Stimulated activated effector memory CD8-positive, alpha-beta T cell treated with anti-CD3 and anti-CD28 coated beads, Interleukin-12 subunit alpha, Interleukin-12 subunit beta, amount 100 ng/mL, for 72 hours (primary cell): ENCODE results near the gene NFIA.

Experiments used
- ATAC-seq: fragments of 150-1000 bp; cut with Tn5 transposase; 2 replicates; pipeline ENCODE4 v1.10.0; 2021
- DNase-seq, 2 donors: peaks; one replicate each; pipeline ENCODE4 v3.0.0; 2021 to 2022; ENCODE audit warnings: low spot score in 2 of 2
- H3K27ac Mint-ChIP-seq: one replicate; pipeline ENCODE4 v1.8.0; 2022; ENCODE audit warnings: mild to moderate bottlenecking, mixed read lengths
- H3K36me3 Mint-ChIP-seq: one replicate; pipeline ENCODE4 v1.8.0; 2022; ENCODE audit warnings: mild to moderate bottlenecking, mixed read lengths
- H3K4me1 Mint-ChIP-seq: one replicate; pipeline ENCODE4 v1.8.0; 2022; ENCODE audit warnings: mixed read lengths
- H3K4me3 Mint-ChIP-seq: one replicate; pipeline ENCODE4 v1.8.0; 2022; ENCODE audit warnings: mild to moderate bottlenecking, mixed read lengths
- H3K9me3 Mint-ChIP-seq: one replicate; pipeline ENCODE4 v1.8.0; 2022; ENCODE audit warnings: mixed read lengths

Gene NFIA

DNA sequence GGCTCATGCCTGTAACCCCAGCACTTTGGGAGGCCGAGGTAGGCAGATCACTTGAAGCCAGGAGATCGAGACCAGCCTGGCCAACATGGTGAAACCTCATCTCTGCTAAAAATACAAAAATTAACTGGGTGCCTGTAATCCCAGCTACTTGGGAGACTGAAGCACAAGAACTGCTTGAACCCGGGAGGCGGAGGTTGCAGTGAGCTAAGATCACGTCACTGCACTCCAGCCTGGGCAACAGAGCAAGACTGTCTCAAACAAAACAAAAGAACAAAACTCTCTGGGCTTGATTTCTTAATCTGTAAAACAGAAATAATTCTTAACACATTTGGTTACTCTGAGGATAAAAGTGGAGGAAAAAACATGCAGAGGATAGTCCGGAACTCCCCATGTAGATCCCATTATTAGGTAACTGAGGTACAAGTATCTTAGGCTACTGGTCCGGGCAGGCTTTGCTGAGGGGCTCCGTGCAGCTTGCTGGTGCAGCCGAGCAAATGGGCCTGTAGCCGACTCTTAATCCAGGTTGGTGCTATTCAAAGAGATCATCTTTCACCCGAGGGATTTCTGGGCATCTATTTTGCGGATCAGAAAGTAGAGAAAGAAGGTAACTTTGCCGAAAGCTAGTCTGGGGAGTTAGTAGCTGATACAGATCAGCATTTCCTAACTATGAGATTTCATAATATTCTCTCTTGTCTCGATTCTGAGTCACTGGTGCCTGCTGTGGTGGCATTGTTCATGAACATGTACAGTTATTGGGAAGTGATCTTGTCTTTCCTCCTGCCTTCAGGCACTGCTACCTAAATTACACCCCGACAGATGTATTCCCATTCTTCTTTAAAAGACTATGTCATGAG lies 56.8 kb downstream of the NFIA start:
- Mint-ChIP-seq H3K4me3 (no peak overlapping the region), H3K4me1 (no peaks in the 10 kb centered on the region), H3K36me3 (no peaks in the 10 kb centered on the region), H3K9me3 (no peaks in the 10 kb centered on the region), H3K27ac (no peak overlapping the region)
- ATAC-seq (no peak), DNase-seq (no peak)

DNA sequence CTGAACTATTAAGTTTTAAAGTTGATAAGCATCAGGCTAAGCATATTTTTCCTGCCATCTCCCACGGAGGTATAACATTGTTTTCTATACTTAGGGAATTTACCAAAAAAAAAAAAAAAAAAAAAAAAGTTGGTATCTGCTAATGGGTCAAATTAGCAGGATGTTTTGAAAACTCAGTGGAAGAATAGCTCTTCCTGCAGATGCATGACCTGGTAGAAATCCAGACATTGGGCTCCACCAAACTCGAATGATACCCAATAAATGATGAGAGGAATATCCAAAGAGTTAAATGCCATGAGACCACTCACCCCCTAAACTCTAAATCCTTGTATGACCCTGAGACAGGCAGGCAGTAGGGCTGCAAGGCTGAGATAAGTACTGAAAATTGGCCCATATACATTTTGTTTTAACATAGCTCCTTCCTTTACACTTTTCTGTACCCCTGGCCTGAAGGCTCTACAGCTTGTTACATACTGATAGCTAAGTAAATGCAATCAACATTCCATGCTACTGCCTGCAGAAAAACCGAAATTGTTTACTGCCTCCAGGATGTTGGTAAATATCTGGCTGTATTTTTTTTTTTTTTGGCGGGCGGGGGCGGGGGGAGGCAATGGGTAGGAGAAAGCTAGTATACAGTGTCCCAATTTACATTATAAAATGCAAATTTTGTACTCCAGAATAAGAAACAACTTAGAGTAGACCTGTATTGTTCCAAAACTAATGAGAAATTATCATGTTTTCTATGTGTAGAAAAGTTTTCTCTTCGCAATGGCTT lies 57.6 kb downstream of the NFIA start:
- Mint-ChIP-seq H3K36me3 (no peaks in the 10 kb centered on the region), H3K9me3 (no peaks in the 10 kb centered on the region), H3K4me3 (no peak overlapping the region), H3K4me1 (no peaks in the 10 kb centered on the region), H3K27ac (no peak overlapping the region)
- ATAC-seq, result no peak
- no peak for DNase-seq

- Mint-ChIP-seq H3K4me1 (no peaks in the 10 kb centered on the region), H3K27ac (no peak overlapping the region), H3K4me3 (no peak overlapping the region), H3K9me3 (no peaks in the 10 kb centered on the region), H3K36me3 (no peaks in the 10 kb centered on the region)
- no peak for DNase-seq
- ATAC-seq, result peak; percentile 67
Measured at GRCh38 chr1:61140778-61141177, 58.4 kb downstream of the NFIA start.

- no peaks in the 10 kb centered on the region for H3K36me3 Mint-ChIP-seq
- H3K27ac Mint-ChIP-seq, result no peak overlapping the region
- no peak for ATAC-seq
- no peak overlapping the region for H3K4me3 Mint-ChIP-seq
- no peak for DNase-seq
- H3K4me1 Mint-ChIP-seq, result no peaks in the 10 kb centered on the region
- no peaks in the 10 kb centered on the region for H3K9me3 Mint-ChIP-seq
Measured at GRCh38 chr1:61141288-61142042, 59.1 kb downstream of the NFIA start.

DNA sequence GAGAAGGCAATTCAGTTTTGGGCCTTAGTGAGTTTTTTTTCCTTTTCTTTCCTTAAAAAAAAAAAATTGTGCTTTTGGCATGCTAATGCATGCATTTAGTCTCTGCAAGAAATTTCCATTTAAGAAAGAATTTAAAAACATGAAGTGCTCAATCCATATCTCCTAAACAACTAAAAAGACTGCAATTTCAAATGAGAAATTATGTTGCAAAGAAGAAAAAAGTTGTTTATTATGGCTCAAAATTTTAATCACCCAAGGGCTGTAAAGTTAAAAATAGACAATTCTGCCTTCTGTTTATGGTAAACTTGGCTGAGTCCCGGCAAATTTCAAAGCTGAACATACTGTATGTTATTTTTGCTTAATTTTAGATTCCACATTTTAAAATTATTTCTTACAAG lies 59.7 kb downstream of the NFIA start:
- H3K4me1 Mint-ChIP-seq, result no peaks in the 10 kb centered on the region

DNA sequence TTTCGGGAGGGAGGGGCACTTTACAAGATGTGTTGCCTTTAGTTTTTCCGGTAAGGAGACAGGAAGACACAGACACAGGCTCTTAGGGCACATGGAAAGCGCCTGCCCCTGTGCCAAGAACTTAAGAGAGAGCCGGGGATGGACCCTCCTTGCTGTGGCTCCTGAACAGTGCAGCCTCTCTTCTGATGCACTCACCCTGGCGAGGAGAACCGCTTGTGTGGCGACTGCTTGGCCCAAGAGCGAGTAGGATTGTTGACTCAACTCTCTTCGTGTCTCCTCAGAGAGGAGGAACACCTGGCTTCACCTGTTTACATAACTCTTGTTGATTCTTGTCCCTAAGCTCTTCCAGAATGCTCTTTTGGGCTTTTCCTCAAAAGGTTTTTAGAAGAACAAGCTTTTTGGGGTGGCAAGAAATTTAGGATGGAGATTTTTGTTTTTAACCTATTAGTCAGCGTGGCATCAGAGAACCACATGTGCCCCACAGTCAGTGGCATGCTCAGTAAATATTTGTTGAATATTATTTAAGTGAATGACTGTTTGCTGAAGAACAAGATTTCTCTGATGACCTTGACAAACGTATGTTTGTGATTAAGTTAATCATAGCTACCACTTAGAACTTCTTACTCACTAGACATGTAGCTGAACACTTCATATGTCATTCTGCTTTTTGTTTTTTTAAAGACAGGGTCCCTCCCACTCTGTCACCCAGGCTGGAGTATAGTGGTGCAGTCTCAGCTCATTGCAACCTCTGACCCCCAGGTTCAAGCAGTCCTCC lies 60.6 kb downstream of the NFIA start:
- no peaks in the 10 kb centered on the region for H3K36me3 Mint-ChIP-seq
- H3K9me3 Mint-ChIP-seq, result no peaks in the 10 kb centered on the region
- H3K4me3 Mint-ChIP-seq, result no peak overlapping the region
- no peak for ATAC-seq
- no peaks in the 10 kb centered on the region for H3K4me1 Mint-ChIP-seq
- H3K27ac Mint-ChIP-seq, result no peak overlapping the region
- no peak for DNase-seq

More for the DNA sequence above, 59.7 kb downstream of the NFIA start:
- no peaks in the 10 kb centered on the region for H3K36me3 Mint-ChIP-seq
- no peak for DNase-seq
- ATAC-seq, result no peak
- H3K4me3 Mint-ChIP-seq, result no peak overlapping the region
- H3K27ac Mint-ChIP-seq, result no peak overlapping the region
- H3K9me3 Mint-ChIP-seq, result no peaks in the 10 kb centered on the region

DNA sequence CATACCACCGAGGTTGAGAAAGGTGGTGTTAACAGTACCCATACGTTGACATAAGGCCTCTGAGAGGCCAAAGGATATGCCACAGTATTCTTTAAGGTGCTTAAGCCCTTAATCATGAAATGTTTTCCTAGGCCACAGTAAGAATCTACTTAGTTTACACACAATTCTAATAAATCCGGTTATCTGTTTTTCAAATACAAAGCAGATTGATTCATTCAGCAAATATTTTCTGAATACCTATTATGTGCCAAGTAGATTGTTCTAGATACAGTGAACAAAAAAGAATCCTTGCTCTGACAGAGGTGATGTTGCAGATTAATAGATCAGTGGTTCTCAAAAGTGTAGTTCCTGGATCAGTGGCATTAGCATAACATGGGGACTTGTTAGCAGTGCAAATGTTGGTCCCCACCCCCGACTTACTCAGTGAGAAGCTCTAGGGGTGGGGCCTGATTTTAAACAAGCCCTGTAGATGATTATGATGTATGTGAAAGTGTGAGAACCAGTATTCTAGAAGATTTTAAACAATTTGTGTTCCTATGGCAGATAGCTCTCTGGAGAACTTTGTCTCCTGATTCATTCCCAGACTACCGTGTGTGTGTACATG lies 61.6 kb downstream of the NFIA start:
- ATAC-seq (no peak), DNase-seq (no peak)
- Mint-ChIP-seq H3K27ac (no peak overlapping the region), H3K4me1 (no peaks in the 10 kb centered on the region), H3K36me3 (no peaks in the 10 kb centered on the region), H3K9me3 (no peaks in the 10 kb centered on the region), H3K4me3 (no peak overlapping the region)

DNA sequence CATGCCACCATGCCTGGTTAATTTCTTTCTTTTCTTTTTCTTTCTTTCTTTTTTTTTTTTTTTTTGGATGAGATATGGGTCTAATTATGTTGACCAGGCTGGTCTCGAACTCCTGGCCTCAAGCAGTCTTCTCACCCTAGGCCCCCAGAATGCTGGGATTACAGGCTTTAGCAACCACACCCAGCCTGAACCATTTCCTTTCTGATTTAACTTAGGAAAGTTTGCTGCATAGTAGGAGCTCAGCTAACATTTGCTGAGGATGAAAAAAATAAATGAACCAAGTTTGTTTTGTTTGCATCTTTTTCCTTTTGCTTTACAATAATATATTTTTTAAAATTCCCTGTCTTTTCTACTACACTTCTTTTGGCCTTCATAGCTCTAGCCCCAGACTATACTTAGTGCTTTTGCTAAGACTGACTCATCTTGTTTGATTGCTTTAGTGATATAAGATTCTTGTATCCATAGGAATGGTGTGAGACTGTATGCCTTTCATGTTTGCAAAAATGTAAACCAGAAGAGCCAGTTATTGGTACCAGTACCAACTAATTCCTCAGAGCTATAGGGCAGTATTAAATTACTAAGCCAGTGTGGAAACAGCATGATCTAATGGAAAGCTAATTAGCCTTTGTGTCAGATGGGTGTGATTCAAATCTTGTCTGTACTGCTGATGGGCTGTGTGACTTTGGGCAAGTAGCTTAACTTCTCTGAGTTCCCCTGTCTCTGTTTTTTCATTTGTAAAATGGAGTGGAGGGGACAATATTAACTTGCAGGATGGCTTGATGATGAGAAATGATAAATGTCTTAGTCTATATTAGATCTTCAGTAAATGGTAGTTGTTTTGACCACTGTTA lies 66.9 kb downstream of the NFIA start:
- no peaks in the 10 kb centered on the region for H3K9me3 Mint-ChIP-seq
- H3K4me3 Mint-ChIP-seq, result no peak overlapping the region
- H3K36me3 Mint-ChIP-seq, result no peaks in the 10 kb centered on the region
- peak overlapping the region; percentile 29 for H3K27ac Mint-ChIP-seq
- H3K4me1 Mint-ChIP-seq, result no peaks in the 10 kb centered on the region
- no peak for ATAC-seq
- DNase-seq, result no peak

GRCh38 chr1:61151565-61151964 lies 69.2 kb downstream of the NFIA start:
- Mint-ChIP-seq H3K4me1 (no peaks in the 10 kb centered on the region), H3K27ac (no peak overlapping the region), H3K36me3 (no peaks in the 10 kb centered on the region), H3K9me3 (no peaks in the 10 kb centered on the region), H3K4me3 (no peak overlapping the region)
- ATAC-seq, result no peak
- no peak for DNase-seq

GRCh38 chr1:61152066-61152465 lies 69.7 kb downstream of the NFIA start:
- Mint-ChIP-seq H3K4me3 (no peak overlapping the region), H3K27ac (no peak overlapping the region)

GRCh38 chr1:61152469-61153105 lies 70.2 kb downstream of the NFIA start:
- Mint-ChIP-seq H3K9me3 (no peaks in the 10 kb centered on the region), H3K4me3 (no peak overlapping the region), H3K4me1 (peaks cover 7% of the 10 kb centered on the region), H3K27ac (no peak overlapping the region), H3K36me3 (no peaks in the 10 kb centered on the region)
- no peak for ATAC-seq
- DNase-seq, result no peak

More at GRCh38 chr1:61152066-61152465, 69.7 kb downstream of the NFIA start:
- peaks cover 2% of the 10 kb centered on the region for H3K4me1 Mint-ChIP-seq
- DNase-seq, result no peak
- no peak for ATAC-seq
- H3K36me3 Mint-ChIP-seq, result no peaks in the 10 kb centered on the region
- no peaks in the 10 kb centered on the region for H3K9me3 Mint-ChIP-seq

DNA sequence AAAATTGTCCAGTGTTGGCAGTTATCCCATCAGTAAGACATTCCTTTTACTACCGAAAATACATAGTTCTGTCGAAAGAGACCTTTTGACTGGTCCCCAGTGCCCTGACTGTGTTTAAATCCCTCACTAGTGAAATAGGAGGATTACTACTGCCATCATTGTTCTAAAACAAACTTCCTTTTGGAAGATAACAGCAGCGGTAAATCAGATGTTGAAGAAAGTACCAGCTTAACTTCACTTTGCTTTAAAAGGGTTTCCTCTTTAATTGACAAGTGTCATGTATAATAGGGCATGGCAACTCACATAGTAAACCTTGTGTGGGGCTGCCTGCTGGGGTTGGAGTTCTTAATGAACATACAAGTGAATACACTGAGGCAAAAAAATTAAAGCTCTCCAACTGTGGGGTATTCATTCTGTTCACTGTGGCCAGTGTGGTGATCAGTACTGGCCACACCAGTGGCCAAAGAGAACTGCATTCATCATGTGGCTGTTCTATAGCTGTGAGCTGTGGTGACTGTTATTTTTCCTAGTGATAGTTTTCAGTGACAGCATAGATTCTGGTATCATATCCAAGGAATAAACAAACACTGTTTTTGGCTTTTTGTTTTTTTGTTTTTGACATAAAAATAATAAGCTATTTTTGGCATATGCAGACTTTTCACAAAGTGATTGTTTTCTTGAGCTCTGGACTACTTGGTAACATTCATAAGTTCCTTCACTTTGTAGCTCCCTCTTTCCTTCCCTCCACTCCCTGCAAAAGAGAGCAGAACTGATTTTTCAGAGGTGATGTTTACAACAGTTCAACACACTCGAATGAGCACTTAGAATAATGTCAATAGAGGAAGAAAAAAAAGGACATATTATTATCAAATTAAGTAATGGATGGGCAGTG lies 74.5 kb downstream of the NFIA start:
- no peak for ATAC-seq
- DNase-seq, result no peak
- Mint-ChIP-seq H3K4me1 (peaks cover 20% of the 10 kb centered on the region), H3K27ac (no peak overlapping the region), H3K36me3 (no peaks in the 10 kb centered on the region), H3K4me3 (no peak overlapping the region), H3K9me3 (no peaks in the 10 kb centered on the region)
